SJCRH30 (cell line): ENCODE results near the gene CMTM2. TPM values are rescaled to one million over a fixed set of nuclear protein-coding genes. Genes with fewer than 3 reads are reported as not detected.

ENCODE experiments used
- DNase-seq, 2 experiments: peaks; one replicate each; pipeline ENCODE4 v3.0.0-alpha.2; 2015 to 2020
- H3K27ac ChIP-seq: fragments of 250-450 bp; sonication (Bioruptor Pico); 2 replicates; pipeline ENCODE4 v1.5.1; 2020; ENCODE audit warnings: mild to moderate bottlenecking, moderate library complexity
- H3K27me3 ChIP-seq: fragments of 250-450 bp; sonication (Bioruptor Pico); 2 replicates; pipeline ENCODE4 v1.5.1; 2020; ENCODE audit warnings: mild to moderate bottlenecking, moderate library complexity
- H3K36me3 ChIP-seq: fragments of 250-450 bp; sonication (Bioruptor Pico); 2 replicates; pipeline ENCODE4 v1.5.1; 2020; ENCODE audit warnings: mild to moderate bottlenecking, moderate library complexity
- H3K4me1 ChIP-seq: fragments of 250-450 bp; sonication (Bioruptor Pico); 2 replicates; pipeline ENCODE4 v1.5.1; 2020; ENCODE audit warnings: mild to moderate bottlenecking, moderate library complexity
- H3K4me3 ChIP-seq: fragments of 250-450 bp; sonication (Bioruptor Pico); 2 replicates; pipeline ENCODE4 v1.5.1; 2020; ENCODE audit warnings: mild to moderate bottlenecking, moderate library complexity
- H3K9me3 ChIP-seq: fragments of 250-450 bp; sonication (Bioruptor Pico); replicated peaks from 2 replicates; pipeline ENCODE4 v1.5.1; 2020; ENCODE audit warnings: mild to moderate bottlenecking, moderate library complexity
- total RNA-seq: library from RNA; depleted of rRNA; stranded (reverse); fragments of >200 nt; shearing (Covaris generic); gene quantifications from 2 replicates; pipeline ENCODE4 v1.2.3, GENCODE V29; 2014; rRNA removed

The CMTM2 gene, protein sequence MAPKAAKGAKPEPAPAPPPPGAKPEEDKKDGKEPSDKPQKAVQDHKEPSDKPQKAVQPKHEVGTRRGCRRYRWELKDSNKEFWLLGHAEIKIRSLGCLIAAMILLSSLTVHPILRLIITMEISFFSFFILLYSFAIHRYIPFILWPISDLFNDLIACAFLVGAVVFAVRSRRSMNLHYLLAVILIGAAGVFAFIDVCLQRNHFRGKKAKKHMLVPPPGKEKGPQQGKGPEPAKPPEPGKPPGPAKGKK
- total RNA-seq: 5.4 and 6.2 TPM in 2 replicates

GRCh38 chr16:66578651-66579531 is at the start of gene CMTM2:
TSS of gene CMTM2 (plus strand) at chr16:66579463. CDS start at chr16:66579608, 145 bp downstream.
- H3K4me1 ChIP-seq: peaks cover 42% of the 10 kb centered on the region
- H3K27ac ChIP-seq: peak within 1 kb of the TSS; percentile 84
- no peaks in the 10 kb centered on the region for H3K27me3 ChIP-seq
- H3K36me3 ChIP-seq: 0 out of 2 replicates have a peak, but pooled peaks cover 2% of the 10 kb centered on the region
- DNase-seq: peak; percentile 88
- H3K9me3 ChIP-seq: no peaks in the 10 kb centered on the region
- peak within 1 kb of the TSS; percentile 62 for H3K4me3 ChIP-seq

- H3K36me3 ChIP-seq: peaks cover 3% of the 10 kb centered on the region; the same call in 1 of the 2 replicates
- DNase-seq: no peak
- no peaks in the 10 kb centered on the region for H3K9me3 ChIP-seq
- H3K4me3 ChIP-seq: no peak overlapping the region
- no peak overlapping the region for H3K27ac ChIP-seq
- H3K27me3 ChIP-seq: no peaks in the 10 kb centered on the region
- H3K4me1 ChIP-seq: no peaks in the 10 kb centered on the region; the same call in 1 of the 2 replicates
These were observed 49.8 kb upstream of the CMTM2 start for GRCh38 chr16:66529475-66529874.

DNA sequence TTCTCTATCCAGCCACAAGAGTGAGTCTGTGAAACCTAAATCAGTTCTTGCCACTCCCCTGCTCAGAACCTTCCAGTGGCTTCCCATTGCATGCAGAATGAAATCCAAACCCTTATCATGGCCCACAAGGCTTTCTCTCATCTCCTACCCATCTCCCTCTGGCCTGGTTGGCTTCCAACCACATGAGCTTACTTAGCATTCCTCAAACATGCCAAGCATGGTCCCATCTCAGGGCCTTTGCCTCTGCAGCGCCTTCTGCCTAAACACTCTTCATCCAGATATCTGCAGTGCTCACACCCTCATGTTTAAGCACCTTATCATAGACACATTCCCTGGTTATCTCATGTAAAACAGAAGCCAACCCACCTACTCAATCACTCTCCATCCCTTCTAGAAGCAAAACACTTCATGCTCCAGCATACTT is 44.9 kb upstream of the CMTM2 start:
- Histone ChIP-seq H3K27me3 (no peaks in the 10 kb centered on the region), H3K27ac (no peak overlapping the region), H3K4me3 (no peak overlapping the region), H3K4me1 (peaks cover 5% of the 10 kb centered on the region), H3K9me3 (no peaks in the 10 kb centered on the region), H3K36me3 (peaks cover 3% of the 10 kb centered on the region; the same call in 1 of the 2 replicates)
- no peak for DNase-seq

- H3K4me1 ChIP-seq: peaks cover 21% of the 10 kb centered on the region
- DNase-seq: no peak
- no peaks in the 10 kb centered on the region for H3K9me3 ChIP-seq
- H3K27ac ChIP-seq: no peak overlapping the region
- no peaks in the 10 kb centered on the region; the same call in 1 of the 2 replicates for H3K36me3 ChIP-seq
- H3K27me3 ChIP-seq: no peaks in the 10 kb centered on the region
- H3K4me3 ChIP-seq: no peak overlapping the region
These were observed 42.7 kb upstream of the CMTM2 start for GRCh38 chr16:66536525-66536924.

GRCh38 chr16:66537236-66537635 is 42.0 kb upstream of the CMTM2 start:
- H3K4me3 ChIP-seq: no peak overlapping the region
- peaks cover 28% of the 10 kb centered on the region for H3K4me1 ChIP-seq
- H3K27me3 ChIP-seq: no peaks in the 10 kb centered on the region
- no peak for DNase-seq
- H3K9me3 ChIP-seq: no peaks in the 10 kb centered on the region
- H3K27ac ChIP-seq: no peak overlapping the region
- H3K36me3 ChIP-seq: no peaks in the 10 kb centered on the region; the same call in 1 of the 2 replicates

- Histone ChIP-seq H3K27me3 (no peaks in the 10 kb centered on the region), H3K4me3 (no peak overlapping the region), H3K4me1 (peaks cover 31% of the 10 kb centered on the region), H3K27ac (peak overlapping the region; percentile 4; the same call in 1 of the 2 replicates), H3K9me3 (no peaks in the 10 kb centered on the region), H3K36me3 (no peaks in the 10 kb centered on the region; the same call in 1 of the 2 replicates)
- DNase-seq: no peak
These were observed 40.4 kb upstream of the CMTM2 start for GRCh38 chr16:66538910-66539309.

DNA sequence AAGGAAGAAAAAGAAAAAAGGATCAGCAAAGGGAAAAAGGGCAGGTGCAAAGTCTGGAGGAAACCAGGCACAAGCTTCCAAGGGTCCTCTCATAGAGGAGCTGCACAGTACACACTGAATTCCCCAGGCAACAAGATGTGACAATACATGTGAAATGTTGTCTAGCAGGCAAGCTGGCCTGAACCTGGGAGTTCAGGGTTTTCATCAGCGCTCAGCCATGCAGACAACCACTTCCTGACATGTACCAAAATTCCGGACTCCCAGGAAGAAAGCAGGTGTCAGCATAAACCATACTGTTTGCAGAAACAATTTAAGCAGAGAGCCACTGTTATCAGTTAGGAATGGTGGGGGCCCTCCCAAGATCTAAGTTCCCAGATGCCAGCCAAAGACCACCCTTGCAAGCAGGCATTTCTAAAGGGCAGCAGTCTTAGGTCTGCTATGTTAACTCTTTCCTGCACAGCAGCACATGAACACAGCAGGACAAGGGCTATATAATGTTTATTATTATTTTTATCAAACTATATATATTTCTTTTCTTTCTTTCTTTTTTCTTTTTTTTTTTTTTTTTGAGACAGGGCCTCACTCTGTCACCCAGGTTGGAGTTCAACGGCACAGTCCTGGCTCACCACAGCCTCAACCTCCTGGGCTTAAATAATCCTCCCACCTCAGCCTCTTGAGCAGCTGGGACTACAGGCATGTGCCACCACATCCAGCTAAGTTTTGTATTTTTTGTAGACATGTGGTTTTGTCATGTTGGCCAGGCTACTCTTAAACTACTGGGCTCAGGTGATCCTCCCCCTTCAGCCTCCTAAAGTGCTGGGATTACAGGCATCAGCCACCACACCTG is 39.4 kb upstream of the CMTM2 start:
- H3K4me3 ChIP-seq: no peak overlapping the region
- peak overlapping the region; percentile 4; the same call in 1 of the 2 replicates for H3K27ac ChIP-seq
- no peaks in the 10 kb centered on the region; the same call in 1 of the 2 replicates for H3K36me3 ChIP-seq
- no peaks in the 10 kb centered on the region for H3K9me3 ChIP-seq
- peak; percentile 49 to 71 for DNase-seq
- peaks cover 31% of the 10 kb centered on the region for H3K4me1 ChIP-seq
- no peaks in the 10 kb centered on the region for H3K27me3 ChIP-seq

- DNase-seq: peak; percentile 80 to 91
- no peaks in the 10 kb centered on the region; the same call in 1 of the 2 replicates for H3K36me3 ChIP-seq
- H3K27me3 ChIP-seq: no peaks in the 10 kb centered on the region
These were observed 37.6 kb upstream of the CMTM2 start for GRCh38 chr16:66541388-66542355.

GRCh38 chr16:66542396-66542795 is 36.9 kb upstream of the CMTM2 start:
- Histone ChIP-seq H3K27ac (peak overlapping the region; percentile 62), H3K9me3 (no peaks in the 10 kb centered on the region), H3K4me3 (no peak overlapping the region), H3K36me3 (no peaks in the 10 kb centered on the region; the same call in 1 of the 2 replicates), H3K27me3 (no peaks in the 10 kb centered on the region), H3K4me1 (peaks cover 31% of the 10 kb centered on the region)
- DNase-seq: no peak

More at GRCh38 chr16:66541388-66542355, 37.6 kb upstream of the CMTM2 start:
- peak overlapping the region; percentile 62 for H3K27ac ChIP-seq
- no peaks in the 10 kb centered on the region for H3K9me3 ChIP-seq
- H3K4me1 ChIP-seq: peaks cover 31% of the 10 kb centered on the region
- peak overlapping the region; percentile 21 for H3K4me3 ChIP-seq

GRCh38 chr16:66543541-66543940 is 35.7 kb upstream of the CMTM2 start:
- H3K9me3 ChIP-seq: no peaks in the 10 kb centered on the region
- H3K36me3 ChIP-seq: no peaks in the 10 kb centered on the region
- H3K4me1 ChIP-seq: peaks cover 31% of the 10 kb centered on the region
- no peak overlapping the region for H3K27ac ChIP-seq
- no peaks in the 10 kb centered on the region for H3K27me3 ChIP-seq
- H3K4me3 ChIP-seq: no peak overlapping the region
- no peak for DNase-seq

- H3K9me3 ChIP-seq: no peaks in the 10 kb centered on the region
- no peak for DNase-seq
These were observed 35.1 kb upstream of the CMTM2 start for GRCh38 chr16:66544016-66544757.

GRCh38 chr16:66547101-66547989 is 31.9 kb upstream of the CMTM2 start:
- no peak for DNase-seq
- no peaks in the 10 kb centered on the region for H3K27me3 ChIP-seq
- H3K9me3 ChIP-seq: no peaks in the 10 kb centered on the region
- H3K4me3 ChIP-seq: no peak overlapping the region
- H3K4me1 ChIP-seq: peaks cover 9% of the 10 kb centered on the region
- no peaks in the 10 kb centered on the region for H3K36me3 ChIP-seq
- no peak overlapping the region for H3K27ac ChIP-seq

More at GRCh38 chr16:66544016-66544757, 35.1 kb upstream of the CMTM2 start:
- Histone ChIP-seq H3K27me3 (no peaks in the 10 kb centered on the region), H3K4me3 (no peak overlapping the region), H3K4me1 (peaks cover 30% of the 10 kb centered on the region), H3K27ac (no peak overlapping the region), H3K36me3 (no peaks in the 10 kb centered on the region)
